Measurements from ENCODE around the gene LYSET.
"Not testable (repeated sequence)": the region's sequence is repeated elsewhere in the genome, so short reads cannot be mapped to it uniquely, and the experiment has no call there.

The LYSET gene

DNA sequence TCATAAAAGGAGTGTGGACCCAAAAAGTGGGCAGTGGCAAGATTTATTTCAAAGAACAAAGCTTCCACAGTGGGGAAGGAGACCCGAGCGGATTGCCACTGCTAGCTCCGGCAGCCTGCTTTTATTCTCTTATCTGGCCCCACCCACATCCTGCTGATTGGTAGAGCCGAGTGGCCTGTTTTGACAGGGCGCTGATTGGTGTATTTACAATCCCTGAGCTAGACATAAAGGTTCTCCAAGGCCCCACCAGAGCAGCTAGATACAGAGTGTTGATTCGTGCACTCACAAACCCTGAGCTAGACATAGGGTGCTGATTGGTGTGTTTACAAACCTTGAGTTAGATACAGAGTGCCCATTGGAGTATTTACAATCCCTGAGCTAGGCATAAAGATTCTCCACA, 15.5 kb upstream of the LYSET start:
- not testable (repeated sequence) for DNase-seq

DNA sequence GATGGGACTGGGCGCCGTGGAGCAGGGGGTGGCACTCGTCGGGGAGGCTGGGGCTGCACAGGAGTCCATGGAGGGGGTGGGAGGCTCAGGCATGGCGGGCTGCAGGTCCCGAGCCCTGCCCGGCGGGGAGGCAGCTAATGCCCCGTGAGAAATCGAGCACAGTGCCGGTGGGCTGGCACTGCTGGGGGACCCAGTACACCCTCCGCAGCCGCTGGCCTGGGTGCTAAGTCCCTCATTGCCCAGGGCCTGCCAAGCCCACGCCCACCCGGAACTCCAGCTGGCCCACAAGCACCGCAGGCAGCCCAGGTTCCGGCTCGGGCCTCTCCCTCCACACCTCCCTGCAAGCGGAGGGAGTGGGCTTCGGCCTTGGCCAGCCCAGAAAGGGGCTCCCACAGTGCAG, 15.0 kb upstream of the LYSET start:
- DNase-seq = not testable (repeated sequence)

- DNase-seq = no peak
Measured at GRCh38 chr14:93171376-93171775, 13.7 kb upstream of the LYSET start.

DNA sequence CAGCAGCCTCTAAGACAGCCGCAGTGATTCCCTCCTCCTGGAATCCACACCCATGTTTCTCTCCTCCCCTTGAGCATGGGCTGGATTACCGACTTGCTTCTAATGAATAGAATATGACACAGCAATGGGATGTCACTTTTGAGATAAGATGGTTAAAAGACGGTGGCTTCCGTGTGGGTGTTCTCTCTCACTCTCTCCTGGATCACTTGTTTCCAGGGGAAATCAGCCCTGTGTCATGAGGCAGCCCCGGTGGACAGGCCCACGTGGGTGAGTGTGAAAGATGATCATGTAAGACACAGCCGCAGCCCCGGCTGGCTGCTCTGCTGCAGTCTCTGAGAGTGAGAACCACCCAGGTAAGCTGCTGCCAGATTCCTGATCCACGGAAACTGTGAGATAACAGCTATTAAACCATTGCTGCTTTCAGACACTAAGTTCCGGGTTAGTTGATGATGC, 11.1 kb upstream of the LYSET start:
- no peak for DNase-seq

- DNase-seq = not testable (repeated sequence)
Measured at GRCh38 chr14:93174731-93175130, 10.4 kb upstream of the LYSET start.

- no peak for DNase-seq
Measured at GRCh38 chr14:93175492-93175891, 9.6 kb upstream of the LYSET start.

DNA sequence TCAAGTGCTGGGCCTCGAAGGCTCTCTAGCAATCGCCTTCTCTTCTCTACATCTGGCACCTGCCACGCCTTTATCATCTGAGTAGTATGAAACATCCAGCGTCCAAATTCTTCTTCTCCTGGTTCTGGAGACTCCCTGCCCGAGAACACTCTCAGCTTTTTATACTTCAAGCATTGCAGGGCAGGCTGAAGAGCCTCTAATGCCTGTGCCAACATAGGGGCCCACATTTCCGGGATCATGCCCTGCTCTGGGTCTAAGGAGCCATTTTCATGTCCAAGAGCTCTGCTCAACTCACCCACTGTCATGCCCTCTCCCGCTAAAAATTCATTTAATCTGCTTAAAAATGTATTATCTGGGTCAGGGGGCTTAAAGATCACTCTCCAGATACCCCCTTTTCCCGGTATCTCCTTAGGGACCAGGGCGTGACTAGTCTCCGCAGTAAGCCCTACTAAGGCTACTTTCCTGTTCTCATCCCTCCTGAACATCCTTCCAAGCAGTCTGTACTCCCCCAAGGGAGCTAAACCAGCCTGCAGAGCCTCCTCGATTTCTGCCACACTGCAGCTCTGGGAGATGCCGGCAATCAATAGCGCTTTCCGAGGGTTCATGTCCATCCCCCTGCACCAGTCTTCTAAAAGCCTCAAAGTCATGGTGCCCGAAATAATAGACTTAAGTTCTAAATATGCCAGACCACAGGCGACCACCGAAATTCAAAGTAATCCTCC, 1.4 kb upstream of the LYSET start:
- no peak for DNase-seq

DNA sequence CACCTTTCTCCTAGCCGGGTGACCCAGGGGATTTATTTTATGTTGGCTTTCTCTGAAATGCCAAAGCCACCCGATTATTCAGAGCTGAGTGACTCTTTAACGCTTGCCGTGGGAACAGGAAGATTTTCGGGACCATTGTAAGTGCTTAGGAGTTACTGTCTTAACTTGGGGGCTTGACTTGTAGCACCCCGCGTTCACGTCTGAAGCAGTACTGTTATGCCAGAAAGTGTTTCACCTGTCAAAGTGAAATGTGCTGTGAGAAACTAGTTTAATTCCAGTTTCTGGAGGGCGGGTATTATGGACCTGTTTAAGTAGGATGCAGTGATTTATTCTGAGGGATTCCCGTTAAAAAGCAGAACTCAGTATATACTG, 218 bp downstream of the LYSET start:
- no peak for DNase-seq

DNA sequence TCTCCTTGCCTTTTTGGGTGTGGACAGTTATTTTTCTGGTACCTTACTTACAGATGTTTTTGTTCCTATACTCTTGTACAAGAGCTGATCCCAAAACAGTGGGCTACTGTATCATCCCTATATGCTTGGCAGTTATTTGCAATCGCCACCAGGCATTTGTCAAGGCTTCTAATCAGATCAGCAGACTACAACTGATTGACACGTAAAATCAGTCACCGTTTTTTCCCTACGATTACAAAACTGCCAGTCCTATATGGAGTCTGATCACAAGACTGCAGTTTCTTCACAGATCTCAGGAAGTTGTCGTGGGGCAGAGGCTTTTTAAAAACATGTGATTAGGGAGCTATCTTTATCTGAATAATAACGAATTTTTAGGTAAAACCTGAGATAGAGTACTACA, 1.3 kb downstream of the LYSET start:
- DNase-seq = no peak

- DNase-seq = no peak
Measured at GRCh38 chr14:93186956-93187355, 1.8 kb downstream of the LYSET start.

GRCh38 chr14:93195316-93195999, 10.3 kb downstream of the LYSET start:
- DNase-seq = no peak

DNA sequence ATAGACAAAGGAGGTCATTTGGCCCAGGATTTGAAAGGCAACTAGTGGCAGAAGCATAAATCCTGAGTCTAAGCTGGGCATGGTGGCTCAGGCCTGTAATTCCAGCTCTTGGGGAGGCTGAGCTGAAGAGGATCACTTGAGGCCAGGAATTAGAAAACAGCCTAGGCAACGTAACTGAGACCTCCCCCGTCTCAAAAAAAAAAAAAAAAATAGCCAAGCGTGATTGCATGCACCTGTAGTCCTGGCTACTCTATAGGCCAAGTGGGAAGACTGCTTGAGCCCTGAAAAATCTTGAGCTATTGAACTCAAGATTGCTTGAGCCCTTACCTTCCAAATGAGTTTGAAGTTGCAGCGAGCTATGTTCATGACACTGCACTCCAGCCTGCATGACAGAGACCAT, 13.9 kb downstream of the LYSET start:
- no peak for DNase-seq

DNA sequence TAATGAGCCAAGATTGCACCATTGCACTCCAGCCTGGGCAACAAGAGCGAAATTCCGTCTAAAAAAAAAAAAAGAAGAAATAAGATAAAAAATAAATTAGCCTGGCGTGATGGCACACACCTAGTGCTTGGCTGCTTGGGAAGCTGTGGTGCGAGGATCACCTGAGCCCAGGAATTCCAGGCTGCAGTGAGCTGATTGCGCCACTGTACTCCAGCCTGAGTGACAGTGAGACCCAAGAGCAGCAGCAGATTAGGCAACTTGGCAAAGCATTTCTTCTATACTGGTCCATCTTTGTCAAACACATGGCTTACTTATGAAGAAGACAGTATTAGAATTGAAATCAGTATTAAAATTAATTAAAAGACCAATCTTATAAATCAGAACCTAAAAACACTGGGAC, 15.4 kb downstream of the LYSET start:
- no peak for DNase-seq

DNA sequence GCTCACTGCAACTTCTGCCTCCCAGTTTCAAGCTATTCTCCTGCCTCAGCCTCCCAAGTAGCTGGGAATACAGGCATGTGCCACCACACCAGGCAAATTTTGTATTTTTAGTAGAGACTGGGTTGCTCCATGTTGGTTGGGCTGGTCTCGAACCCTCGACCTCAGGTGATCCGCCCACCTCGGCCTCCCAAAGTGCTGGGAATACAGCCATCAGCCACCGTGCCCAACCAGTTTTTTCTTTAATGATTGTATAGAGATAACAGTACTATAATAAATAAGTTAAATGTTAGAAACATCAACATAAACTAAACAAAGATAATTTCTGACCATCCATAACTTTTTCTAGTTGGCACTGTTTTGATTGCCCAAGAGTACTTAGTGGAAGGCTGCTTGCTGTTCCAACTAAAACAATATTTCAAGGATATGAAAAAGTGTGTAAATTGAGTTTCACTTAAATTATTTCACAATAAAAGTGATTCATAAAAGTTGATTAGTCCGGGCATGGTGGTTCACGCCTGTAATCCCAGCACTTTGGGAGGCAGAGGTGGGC, 16.1 kb downstream of the LYSET start:
- no peak for DNase-seq

GRCh38 chr14:93206793-93207467, 21.8 kb downstream of the LYSET start, which contains the start of the genes GON7 and UBR7:
GON7 (minus strand) TSS chr14:93207065; CDS start chr14:93207037, 28 bp downstream.
UBR7 (plus strand) TSS chr14:93207256; CDS start chr14:93207292, 36 bp downstream.
- DNase-seq = peak; percentile 98

- DNase-seq = peak; percentile 22
Measured at GRCh38 chr14:93207468-93208308, 22.6 kb downstream of the LYSET start.

DNA sequence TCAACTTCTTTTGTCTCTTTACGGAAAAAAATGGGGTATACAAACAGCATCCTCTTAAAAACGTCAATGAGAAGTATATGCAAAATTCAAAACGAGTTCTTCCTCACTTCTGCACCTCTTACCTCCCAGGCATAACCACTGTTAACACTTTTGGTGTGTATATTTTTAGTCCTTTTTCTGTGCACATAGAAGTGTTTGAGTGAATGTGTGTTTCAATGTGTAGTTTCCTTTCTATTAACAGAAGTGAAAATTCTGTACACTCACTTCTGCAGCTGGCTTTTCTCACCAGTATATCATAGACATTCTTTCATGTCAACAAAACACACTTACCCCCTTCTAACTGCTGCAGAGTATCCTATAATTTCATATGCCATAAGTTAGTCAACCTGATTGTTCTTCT, 27.3 kb downstream of the LYSET start:
- no peak for DNase-seq

- no peak for DNase-seq
Measured at GRCh38 chr14:93214598-93214997, 29.5 kb downstream of the LYSET start.

GRCh38 chr14:93219103-93219726, 34.1 kb downstream of the LYSET start:
- peak; percentile 31 for DNase-seq

GRCh38 chr14:93220509-93220908, 35.4 kb downstream of the LYSET start:
- DNase-seq = no peak

DNA sequence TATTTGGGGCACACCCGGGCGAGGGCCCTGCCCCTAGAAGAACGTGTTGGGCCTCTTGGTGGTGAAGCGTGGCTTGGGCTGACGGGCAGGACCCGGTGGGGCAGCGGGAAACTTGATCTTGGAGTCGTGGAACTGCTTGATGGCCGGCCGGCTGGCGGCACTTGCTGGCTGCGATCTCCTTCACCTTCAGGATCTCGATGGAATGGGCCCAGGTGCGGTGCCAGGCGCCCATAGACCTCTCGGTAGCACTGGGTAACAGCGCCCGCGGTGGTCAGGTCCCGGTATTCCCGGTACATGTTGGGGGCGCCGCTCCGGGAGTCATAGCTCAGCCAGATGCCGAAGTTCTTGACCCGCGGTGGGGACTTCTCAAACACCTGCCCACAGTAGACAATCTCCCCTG, 38.4 kb downstream of the LYSET start:
- DNase-seq = no peak

- no peak for DNase-seq
Measured at GRCh38 chr14:93228550-93228949, 43.4 kb downstream of the LYSET start.
